Measurements from ENCODE around the gene DHX57. TPM values are rescaled to one million over a fixed set of nuclear protein-coding genes. Genes with fewer than 3 reads are reported as not detected.

Gene DHX57
- total RNA-seq, 1 experiment from 2014 or later, result 27.5 TPM

DNA sequence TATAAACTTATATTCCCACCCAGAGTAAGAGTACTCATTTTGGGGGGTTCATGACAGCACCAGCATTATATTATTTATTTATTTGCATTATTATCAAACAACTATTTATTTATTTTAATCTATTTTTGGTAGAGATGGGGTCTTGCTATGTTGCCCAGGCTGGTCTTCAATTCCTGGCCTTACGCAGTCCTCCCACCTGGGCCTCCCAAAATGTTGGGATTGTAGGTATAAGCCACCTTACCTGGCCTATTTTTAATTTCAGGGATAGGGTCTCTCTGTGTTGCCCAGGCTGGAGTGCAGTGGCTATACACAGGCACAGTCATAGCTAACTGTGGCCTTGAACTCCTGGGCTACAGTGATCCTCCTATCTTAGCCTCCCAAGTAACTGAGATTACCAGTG lies 67.1 kb downstream of the DHX57 start:
- Mint-ChIP-seq H3K27me3 (ENCODE audit: low read depth) (no peaks in the 10 kb centered on the region), H3K36me3 (ENCODE audit: insufficient read depth in 1 of 3, low read depth in 3 of 3) (peaks cover 20 to 37% (median 21%) of the 10 kb centered on the region in 3 experiments; a peak in 6 of 7 replicates), H3K27ac (no peak overlapping the region), H3K4me3 (no peak overlapping the region), H3K9me3 (no peaks in the 10 kb centered on the region), H3K4me1 (no peaks in the 10 kb centered on the region)
- H2BK15ac ChIP-seq (ENCODE audit: low read depth, low read length), result no peak overlapping the region
- H3T11ph ChIP-seq (ENCODE audit: low read length), result no peak overlapping the region
- no CpG with 5 or more reads among the region's 1 CpG for WGBS (ENCODE audit: extremely low coverage, insufficient read length, low lambda C conversion rate)
- H4K5ac ChIP-seq (ENCODE audit: insufficient read length, low read depth, low read length), result no peak overlapping the region
- no peaks in the 10 kb centered on the region for H3K23me2 ChIP-seq (ENCODE audit: insufficient read length, low read depth, low read length, poor library complexity, severe bottlenecking)
- H4K91ac ChIP-seq (ENCODE audit: insufficient read length, low read depth, low read length), result no peak overlapping the region
- H3K4me1 ChIP-seq (ENCODE audit: insufficient read depth, low read length), result no peaks in the 10 kb centered on the region; the same call in 1 of the 2 replicates
- TF ChIP-seq, protein P1, sequence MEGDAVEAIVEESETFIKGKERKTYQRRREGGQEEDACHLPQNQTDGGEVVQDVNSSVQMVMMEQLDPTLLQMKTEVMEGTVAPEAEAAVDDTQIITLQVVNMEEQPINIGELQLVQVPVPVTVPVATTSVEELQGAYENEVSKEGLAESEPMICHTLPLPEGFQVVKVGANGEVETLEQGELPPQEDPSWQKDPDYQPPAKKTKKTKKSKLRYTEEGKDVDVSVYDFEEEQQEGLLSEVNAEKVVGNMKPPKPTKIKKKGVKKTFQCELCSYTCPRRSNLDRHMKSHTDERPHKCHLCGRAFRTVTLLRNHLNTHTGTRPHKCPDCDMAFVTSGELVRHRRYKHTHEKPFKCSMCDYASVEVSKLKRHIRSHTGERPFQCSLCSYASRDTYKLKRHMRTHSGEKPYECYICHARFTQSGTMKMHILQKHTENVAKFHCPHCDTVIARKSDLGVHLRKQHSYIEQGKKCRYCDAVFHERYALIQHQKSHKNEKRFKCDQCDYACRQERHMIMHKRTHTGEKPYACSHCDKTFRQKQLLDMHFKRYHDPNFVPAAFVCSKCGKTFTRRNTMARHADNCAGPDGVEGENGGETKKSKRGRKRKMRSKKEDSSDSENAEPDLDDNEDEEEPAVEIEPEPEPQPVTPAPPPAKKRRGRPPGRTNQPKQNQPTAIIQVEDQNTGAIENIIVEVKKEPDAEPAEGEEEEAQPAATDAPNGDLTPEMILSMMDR (conservative IDR thresholded peaks at IDR 0.05), result no peak
- H2BK20ac ChIP-seq (ENCODE audit: low read depth, low read length, poor library complexity, severe bottlenecking), result no peak overlapping the region
- no peak overlapping the region for H2AFZ ChIP-seq (ENCODE audit: low read length)
- H3K9ac ChIP-seq (ENCODE audit: extremely low read depth, insufficient read length, low read length), result no peak overlapping the region
- no peak for DNase-seq
- H3K18ac ChIP-seq (ENCODE audit: insufficient read length, low read depth, low read length), result no peak overlapping the region
- no peak overlapping the region for H3K23ac ChIP-seq (ENCODE audit: insufficient read length, low read depth, low read length)
- no peaks in the 10 kb centered on the region for H3K27me3 ChIP-seq (ENCODE audit: insufficient read depth, low read length)
- no peak overlapping the region for H3K27ac ChIP-seq (ENCODE audit: insufficient read length, low read depth, low read length)
- H2AK5ac ChIP-seq (ENCODE audit: insufficient read length, low read length), result no peak overlapping the region
- no peaks in the 10 kb centered on the region for H3K79me2 ChIP-seq (ENCODE audit: insufficient read depth, low read length)
- no peaks in the 10 kb centered on the region for H3K9me3 ChIP-seq (ENCODE audit: control insufficient read depth, low read depth, low read length)
- H3K79me1 ChIP-seq (ENCODE audit: insufficient read depth, low read depth, low read length, poor library complexity, severe bottlenecking), result no peaks in the 10 kb centered on the region
- no peak overlapping the region for H3K4me2 ChIP-seq (ENCODE audit: insufficient read depth, insufficient read length, low read length)
- H3K4ac ChIP-seq (ENCODE audit: low read depth, low read length), result no peak overlapping the region
- H2BK120ac ChIP-seq (ENCODE audit: low read depth, low read length, poor library complexity, severe bottlenecking), result no peak overlapping the region
- H4K20me1 ChIP-seq (ENCODE audit: control insufficient read depth, insufficient read depth, insufficient read length), result no peaks in the 10 kb centered on the region
- no peak overlapping the region for H4K8ac ChIP-seq (replicated peaks; ENCODE audit: insufficient read length, low read depth, low read length)
- no peak overlapping the region for H2BK12ac ChIP-seq (ENCODE audit: insufficient read length, low read depth, low read length)
- no peak overlapping the region for H3K14ac ChIP-seq (ENCODE audit: insufficient read depth, low read length)
- H3K56ac ChIP-seq (ENCODE audit: insufficient read length, low read depth, low read length), result no peak overlapping the region
- no peak overlapping the region for H2BK5ac ChIP-seq (ENCODE audit: insufficient read length, low read length)

Measured in H9 (cell line).